Skeletal muscle satellite cell (primary cell): ENCODE data around the gene EFNA5.

ENCODE experiments used
- H3K27me3 ChIP-seq: 2 replicates; pipeline ENCODE4 v1.7.0; 2013; ENCODE audit warnings: low read length; ENCODE audit not compliant: control insufficient read depth, insufficient read depth
- H3K36me3 ChIP-seq: 2 replicates; pipeline ENCODE4 v1.7.0; 2013; ENCODE audit warnings: mild to moderate bottlenecking, control low read depth, low read length; ENCODE audit not compliant: insufficient read depth
- H3K4me1 ChIP-seq: 2 replicates; pipeline ENCODE4 v1.7.0; 2013; ENCODE audit warnings: low read length; ENCODE audit not compliant: control insufficient read depth, insufficient read depth
- H3K4me2 ChIP-seq: 2 replicates; pipeline ENCODE4 v1.7.0; 2013; ENCODE audit warnings: mild to moderate bottlenecking, low read length
- H3K4me3 ChIP-seq: 2 replicates; pipeline ENCODE4 v1.7.0; 2013; ENCODE audit warnings: low read length
- H3K9ac ChIP-seq: 2 replicates; pipeline ENCODE4 v1.7.0; 2013; ENCODE audit warnings: mild to moderate bottlenecking, low read depth, low read length, moderate library complexity
- H3K9me3 ChIP-seq: replicated peaks from 2 replicates; pipeline ENCODE4 v1.7.0; 2013; ENCODE audit warnings: mild to moderate bottlenecking, control low read depth, low read length

Gene EFNA5

DNA sequence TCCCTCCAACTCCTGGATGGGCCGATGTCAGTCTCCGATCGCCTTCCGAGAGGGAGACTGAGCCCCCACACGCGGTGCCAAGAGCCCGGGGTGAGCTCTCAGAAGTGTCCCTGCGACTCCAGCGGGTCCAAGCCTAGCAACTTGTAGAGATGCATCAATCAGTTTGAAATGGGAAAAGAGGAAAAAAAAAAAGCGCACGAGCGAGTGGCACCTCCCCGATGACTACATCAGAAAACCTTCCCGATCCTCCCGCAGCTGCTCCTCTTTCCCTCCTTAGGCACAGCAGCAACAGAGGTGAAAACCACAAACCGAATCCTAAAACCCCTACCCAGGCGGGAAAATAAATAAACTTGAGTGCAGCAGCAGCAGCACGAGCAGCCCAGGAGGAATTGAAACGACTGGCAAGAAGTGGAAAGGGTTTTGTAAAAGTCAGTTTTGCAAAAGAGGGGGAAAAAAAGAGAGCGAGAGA is 1.0 kb upstream of the EFNA5 start:
- no peaks in the 10 kb centered on the region for H3K36me3 ChIP-seq
- peak overlapping the region; percentile 99 for H3K4me2 ChIP-seq
- H3K9me3 ChIP-seq, result no peaks in the 10 kb centered on the region
- peak overlapping the region; percentile 88 for H3K9ac ChIP-seq
- H3K4me3 ChIP-seq, result peak overlapping the region; percentile 93
- peaks cover 30% of the 10 kb centered on the region for H3K4me1 ChIP-seq
- H3K27me3 ChIP-seq, result no peaks in the 10 kb centered on the region

DNA sequence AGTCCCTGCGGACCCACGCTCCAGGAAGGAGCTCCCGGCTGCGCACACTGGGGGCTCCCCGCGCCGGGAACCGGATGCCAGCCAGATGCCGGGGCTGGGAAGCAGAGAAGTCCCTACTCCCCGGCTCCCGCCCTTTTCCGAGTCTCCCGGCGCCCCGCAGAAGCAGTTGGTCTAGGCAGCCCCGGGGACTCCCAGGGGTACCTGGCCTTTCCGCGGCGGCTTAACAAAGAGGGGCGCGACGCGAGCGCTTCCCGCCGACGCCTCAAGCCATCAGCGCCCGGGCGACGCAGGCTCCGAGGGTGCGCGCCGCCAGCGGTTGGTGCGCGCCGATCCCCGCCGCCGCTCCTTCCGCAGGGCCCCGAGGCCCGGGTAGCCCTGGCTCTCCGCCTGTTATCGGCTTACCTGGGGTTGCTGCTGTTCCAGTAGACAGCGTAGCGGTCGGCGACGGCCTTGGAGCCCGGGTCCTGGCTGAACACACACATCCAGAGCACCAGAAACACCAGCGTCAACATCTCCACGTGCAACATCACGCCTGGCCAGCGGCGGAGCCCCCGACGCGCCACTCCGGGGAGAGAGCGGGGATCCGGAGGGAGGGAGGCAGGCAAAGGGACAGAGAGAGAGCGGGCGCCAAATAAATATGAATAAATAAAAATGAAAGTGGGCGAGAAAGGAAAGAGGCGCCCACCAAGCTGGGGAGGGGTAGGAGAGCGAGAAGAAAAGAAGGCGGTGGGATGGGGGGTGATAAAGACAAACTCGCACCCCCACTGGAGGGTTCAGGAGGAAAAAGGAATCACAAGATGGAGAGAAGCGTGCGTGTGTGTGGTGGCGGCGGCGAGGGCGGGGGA is 428 bp downstream of the EFNA5 start:
- H3K27me3 ChIP-seq, result no peaks in the 10 kb centered on the region
- peak overlapping the region; percentile 88 for H3K9ac ChIP-seq

DNA sequence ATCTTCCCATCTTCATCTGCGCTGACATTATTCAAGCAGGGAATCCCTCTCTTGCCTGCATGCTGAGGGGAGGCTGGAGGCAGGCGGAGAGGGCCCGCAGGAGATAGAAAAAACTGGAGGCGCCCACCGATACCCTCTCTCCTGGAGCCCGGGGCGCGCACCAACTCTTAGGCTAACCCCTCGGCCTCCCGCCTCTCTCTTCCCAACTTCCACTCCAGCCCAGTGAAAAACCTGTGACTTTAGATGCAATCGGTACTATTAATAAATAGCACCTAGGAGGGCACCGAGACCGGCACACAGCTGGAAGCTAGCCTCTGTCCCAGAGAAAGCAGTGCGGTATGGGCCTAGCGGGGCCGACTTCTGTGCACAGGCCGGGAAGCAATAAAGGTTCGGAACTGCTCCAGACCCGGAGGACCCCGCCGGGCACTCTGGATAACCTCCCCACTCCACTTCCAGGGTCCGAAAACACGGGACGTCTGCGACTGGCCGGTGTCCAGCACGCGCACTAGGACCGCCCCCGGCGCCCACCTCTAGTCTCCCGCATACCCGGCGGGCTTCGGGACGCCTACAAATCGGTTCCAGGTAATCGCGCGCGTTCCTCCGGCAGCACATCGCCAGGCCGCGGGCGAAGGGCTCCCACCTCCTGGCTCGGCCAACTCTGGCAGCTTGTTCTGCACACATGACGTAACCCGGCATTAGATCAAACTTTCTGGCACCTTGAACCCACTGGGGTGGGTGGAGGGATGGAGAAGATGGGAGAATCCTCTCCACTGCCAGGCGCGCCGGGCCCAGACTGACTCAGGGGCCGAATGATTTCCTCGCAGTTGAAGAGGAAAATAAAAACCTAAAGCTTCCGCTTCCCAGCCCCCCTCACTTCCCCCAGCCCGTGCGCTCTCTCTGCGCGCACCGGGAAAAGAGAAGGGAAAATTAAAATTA is 1.4 kb downstream of the EFNA5 start:
- Histone ChIP-seq H3K27me3 (no peaks in the 10 kb centered on the region), H3K9ac (peak overlapping the region; percentile 88), H3K36me3 (no peaks in the 10 kb centered on the region), H3K9me3 (no peaks in the 10 kb centered on the region), H3K4me2 (peak overlapping the region; percentile 99), H3K4me3 (peak overlapping the region; percentile 93), H3K4me1 (peaks cover 24% of the 10 kb centered on the region)

More for the DNA sequence above, 428 bp downstream of the EFNA5 start:
- H3K4me3 ChIP-seq, result peak overlapping the region; percentile 93
- H3K4me1 ChIP-seq, result peaks cover 30% of the 10 kb centered on the region
- no peaks in the 10 kb centered on the region for H3K9me3 ChIP-seq
- H3K36me3 ChIP-seq, result no peaks in the 10 kb centered on the region
- H3K4me2 ChIP-seq, result peak overlapping the region; percentile 99

DNA sequence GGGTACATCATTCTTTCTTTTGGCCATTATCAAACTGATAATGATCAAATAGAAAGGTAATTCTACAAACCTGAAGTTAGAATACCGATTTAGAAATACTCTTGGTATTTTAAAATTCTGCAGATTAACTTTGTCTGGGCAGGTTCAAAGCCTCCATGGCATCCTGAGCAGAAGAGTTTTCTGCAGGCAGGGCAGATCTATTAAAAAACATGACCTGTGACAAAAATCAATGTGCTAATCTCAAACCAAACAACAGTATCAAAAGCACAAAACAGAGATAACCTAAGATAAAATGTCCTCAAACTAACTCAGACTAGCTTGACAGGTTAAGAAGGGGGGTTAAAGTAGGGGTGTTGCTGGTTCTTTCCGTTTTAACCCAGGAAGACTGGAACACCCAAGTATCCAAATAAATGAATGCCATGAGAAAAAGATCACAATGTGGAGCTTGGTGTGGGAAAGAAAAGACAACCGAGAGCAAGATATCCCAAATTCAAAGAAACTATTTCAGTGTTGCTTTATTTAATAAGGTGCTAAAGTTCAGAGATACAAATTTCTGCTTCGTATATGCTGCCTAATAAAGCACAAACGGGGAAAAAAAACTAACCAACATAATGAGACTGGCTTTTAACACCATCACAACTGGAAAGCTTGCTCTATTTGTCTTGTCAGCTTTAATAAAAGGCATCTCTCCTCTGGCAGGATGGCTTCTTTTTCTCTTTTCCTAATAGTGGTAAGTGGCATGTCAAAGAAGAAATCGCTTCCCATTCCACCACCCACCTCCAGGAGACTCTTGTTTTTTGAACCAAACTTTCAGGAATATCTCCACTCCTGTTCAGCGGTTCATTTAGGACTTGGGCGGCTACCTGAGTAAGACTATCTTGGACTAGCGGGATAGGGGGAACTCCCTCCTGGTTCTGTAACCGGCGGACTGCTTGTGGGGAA is 2.3 kb downstream of the EFNA5 start:
- no peaks in the 10 kb centered on the region for H3K9me3 ChIP-seq
- H3K4me1 ChIP-seq, result peaks cover 21% of the 10 kb centered on the region
- no peak overlapping the region for H3K9ac ChIP-seq
- peak overlapping the region; percentile 93 for H3K4me3 ChIP-seq
- H3K36me3 ChIP-seq, result no peaks in the 10 kb centered on the region
- no peaks in the 10 kb centered on the region for H3K27me3 ChIP-seq
- peak overlapping the region; percentile 99 for H3K4me2 ChIP-seq

DNA sequence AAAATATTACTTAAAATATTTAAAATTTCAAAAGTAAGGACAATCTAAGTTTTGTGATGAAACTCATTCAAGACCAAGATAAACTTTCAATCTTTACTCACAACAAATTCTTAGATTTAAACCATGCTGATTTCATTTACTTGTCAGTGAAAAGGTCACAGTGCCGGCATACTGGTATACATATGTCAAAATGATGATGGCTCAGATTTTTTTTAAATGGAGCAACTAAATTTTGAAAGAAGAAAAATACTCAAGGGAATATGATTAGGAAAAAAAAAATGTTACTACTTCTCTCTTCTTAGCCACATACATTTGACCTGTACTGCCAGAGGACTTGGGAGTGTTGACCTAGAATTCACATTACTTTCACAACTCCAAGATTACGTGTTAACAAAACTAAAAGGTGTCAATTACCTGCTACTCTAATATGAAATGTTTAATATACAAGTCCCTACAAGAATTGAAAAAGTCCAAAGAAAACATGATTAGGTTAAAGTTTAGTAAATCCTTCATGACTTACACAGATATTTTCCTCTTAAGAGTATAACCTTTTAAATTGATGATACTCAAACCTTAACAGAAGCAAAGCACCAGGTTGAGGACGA is 4.6 kb downstream of the EFNA5 start:
- Histone ChIP-seq H3K4me3 (no peak overlapping the region), H3K4me2 (no peak overlapping the region), H3K27me3 (no peaks in the 10 kb centered on the region)

DNA sequence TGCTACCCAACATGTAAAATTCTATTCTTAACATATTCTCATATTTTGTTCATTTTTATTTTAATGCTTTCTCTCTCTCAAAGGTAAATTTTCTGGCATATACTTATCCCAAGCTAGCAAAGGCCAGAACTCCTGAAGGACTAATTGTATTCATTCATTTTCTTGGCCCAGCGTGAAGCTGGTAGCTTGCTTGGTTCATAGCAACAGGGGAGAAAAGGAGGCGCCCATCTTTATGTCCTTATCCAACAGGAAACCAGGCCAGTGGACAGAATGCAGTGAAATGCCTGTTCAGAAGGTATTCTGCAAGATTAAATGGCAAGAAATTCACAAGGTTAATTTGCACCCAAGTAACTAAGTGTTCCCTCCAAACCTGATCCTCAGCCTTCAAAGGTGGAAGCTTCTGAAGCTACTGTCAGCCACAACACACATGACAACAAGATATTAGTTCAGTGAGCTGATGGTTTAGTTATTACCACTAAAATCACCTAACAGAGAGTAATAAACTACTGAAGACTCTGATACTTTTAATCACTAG is 5.6 kb downstream of the EFNA5 start:
- no peak overlapping the region for H3K4me3 ChIP-seq
- no peak overlapping the region for H3K9ac ChIP-seq
- H3K4me2 ChIP-seq, result no peak overlapping the region
- H3K4me1 ChIP-seq, result peaks cover 15% of the 10 kb centered on the region
- H3K9me3 ChIP-seq, result no peaks in the 10 kb centered on the region
- no peaks in the 10 kb centered on the region for H3K27me3 ChIP-seq
- no peaks in the 10 kb centered on the region for H3K36me3 ChIP-seq

More for the DNA sequence above, 4.6 kb downstream of the EFNA5 start:
- Histone ChIP-seq H3K9ac (no peak overlapping the region), H3K4me1 (peaks cover 15% of the 10 kb centered on the region), H3K36me3 (no peaks in the 10 kb centered on the region), H3K9me3 (no peaks in the 10 kb centered on the region)

DNA sequence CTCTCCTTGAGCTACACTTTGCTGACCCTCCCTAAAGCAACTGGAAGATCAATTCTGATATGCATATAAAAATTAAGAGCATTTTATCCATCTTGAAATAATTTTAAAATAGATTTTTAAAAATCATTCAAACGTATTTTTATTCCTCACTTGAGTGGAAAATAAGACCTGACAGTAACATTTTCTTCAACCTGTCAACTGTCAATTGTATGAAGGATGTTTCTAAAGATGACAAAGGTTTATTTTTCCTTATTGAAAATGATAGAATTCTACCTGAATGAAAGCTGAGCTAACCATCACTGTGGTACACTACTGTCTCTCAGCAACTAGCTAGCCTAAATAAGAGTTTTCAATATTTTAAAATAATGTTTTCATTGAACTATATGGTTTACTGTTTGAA is 7.0 kb downstream of the EFNA5 start:
- no peak overlapping the region for H3K4me3 ChIP-seq
- no peaks in the 10 kb centered on the region for H3K27me3 ChIP-seq
- H3K9me3 ChIP-seq, result no peaks in the 10 kb centered on the region
- H3K36me3 ChIP-seq, result no peaks in the 10 kb centered on the region
- peaks cover 13% of the 10 kb centered on the region for H3K4me1 ChIP-seq
- H3K9ac ChIP-seq, result no peak overlapping the region
- no peak overlapping the region for H3K4me2 ChIP-seq

DNA sequence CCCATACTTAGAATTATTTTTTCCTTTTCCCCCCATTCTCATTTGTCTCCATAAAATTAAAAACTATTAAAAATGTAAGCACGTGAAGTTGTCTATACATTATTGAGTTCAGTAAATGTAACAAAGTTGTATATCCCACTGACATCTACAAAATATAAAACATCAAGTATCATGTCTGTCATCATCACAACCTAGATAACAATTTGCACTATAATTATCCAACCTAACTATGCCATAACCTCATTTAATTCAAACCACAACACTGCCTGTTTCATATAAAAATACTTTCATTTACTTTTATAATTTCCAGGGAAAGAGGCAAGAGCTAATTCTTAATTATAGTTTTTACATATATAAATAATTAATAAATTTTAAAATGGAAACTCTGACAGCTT is 9.1 kb downstream of the EFNA5 start:
- peaks cover 7% of the 10 kb centered on the region for H3K4me1 ChIP-seq
- no peaks in the 10 kb centered on the region for H3K27me3 ChIP-seq
- H3K4me2 ChIP-seq, result no peak overlapping the region
- no peak overlapping the region for H3K4me3 ChIP-seq
- no peaks in the 10 kb centered on the region for H3K9me3 ChIP-seq
- no peaks in the 10 kb centered on the region for H3K36me3 ChIP-seq
- no peak overlapping the region for H3K9ac ChIP-seq

DNA sequence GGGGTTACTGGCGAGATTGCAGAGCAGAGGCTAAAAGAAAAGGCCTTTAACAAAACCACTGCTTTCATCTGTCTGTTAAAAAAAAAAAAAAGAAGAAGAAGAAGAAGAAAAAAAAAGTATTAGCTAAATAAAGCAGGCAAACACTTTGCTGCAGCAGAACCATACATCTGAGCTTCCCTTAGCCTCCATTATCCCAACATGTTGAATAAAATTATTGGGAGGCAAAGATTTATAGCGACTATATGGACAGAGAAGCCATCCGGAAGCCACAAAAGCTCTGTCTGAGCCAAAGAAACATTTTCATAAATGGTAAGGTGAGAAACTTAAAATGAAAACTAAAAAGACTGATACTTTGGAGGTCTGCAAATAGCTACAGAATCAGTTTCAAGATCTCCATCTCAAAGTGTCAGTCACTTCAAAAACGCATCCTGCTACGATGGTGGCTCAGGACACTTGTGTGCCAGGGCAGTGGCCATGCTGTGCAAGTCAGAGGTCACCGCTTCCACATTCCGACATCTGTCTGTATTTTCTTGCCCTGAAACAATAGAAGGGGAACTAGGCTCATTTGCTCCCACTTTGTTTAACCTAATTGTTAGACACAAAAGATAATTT is 9.6 kb downstream of the EFNA5 start:
- no peaks in the 10 kb centered on the region for H3K9me3 ChIP-seq
- H3K36me3 ChIP-seq, result no peaks in the 10 kb centered on the region
- peaks cover 7% of the 10 kb centered on the region for H3K4me1 ChIP-seq
- H3K4me3 ChIP-seq, result no peak overlapping the region
- no peak overlapping the region for H3K9ac ChIP-seq
- no peak overlapping the region for H3K4me2 ChIP-seq
- no peaks in the 10 kb centered on the region for H3K27me3 ChIP-seq

DNA sequence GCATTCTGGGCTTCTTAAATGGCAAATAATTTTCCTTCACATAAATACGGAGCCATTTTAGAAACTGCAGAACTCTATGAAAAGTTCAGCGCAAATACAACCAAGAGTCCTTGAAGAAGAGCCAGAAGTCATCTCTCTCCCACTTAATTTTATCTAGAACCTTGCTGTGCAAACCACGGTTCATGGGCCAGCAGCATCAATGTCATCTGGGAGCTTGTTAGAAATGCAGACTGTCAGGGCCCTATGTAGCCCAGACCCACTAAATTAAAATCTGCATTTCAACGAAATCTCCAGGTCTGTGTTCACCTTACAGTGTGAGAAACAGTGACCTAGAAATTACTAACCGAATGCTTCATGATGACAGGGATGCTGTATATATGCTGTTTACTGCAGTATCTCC is 12.2 kb downstream of the EFNA5 start:
- no peaks in the 10 kb centered on the region for H3K36me3 ChIP-seq
- no peaks in the 10 kb centered on the region for H3K4me1 ChIP-seq

More for the DNA sequence above, 12.2 kb downstream of the EFNA5 start:
- H3K9ac ChIP-seq, result no peak overlapping the region
- H3K9me3 ChIP-seq, result no peaks in the 10 kb centered on the region
- no peak overlapping the region for H3K4me3 ChIP-seq
- no peak overlapping the region for H3K4me2 ChIP-seq
- H3K27me3 ChIP-seq, result no peaks in the 10 kb centered on the region
